22Rv1 (cell line): Measurements from ENCODE around the gene PFN3.

Experiments
- ZFX ChIP-seq: fragments of 450-650 bp; IDR thresholded peaks from 2 replicates; pipeline ENCODE4 v1.6.1; 2017; ENCODE audit warnings: antibody characterized with exemption, borderline replicate concordance
- TF ChIP-seq, protein P1 (sequence below): fragments of 450-650 bp; IDR thresholded peaks from 2 replicates; pipeline ENCODE4 v1.5.1; 2017; ENCODE audit warnings: mild to moderate bottlenecking

DNA sequence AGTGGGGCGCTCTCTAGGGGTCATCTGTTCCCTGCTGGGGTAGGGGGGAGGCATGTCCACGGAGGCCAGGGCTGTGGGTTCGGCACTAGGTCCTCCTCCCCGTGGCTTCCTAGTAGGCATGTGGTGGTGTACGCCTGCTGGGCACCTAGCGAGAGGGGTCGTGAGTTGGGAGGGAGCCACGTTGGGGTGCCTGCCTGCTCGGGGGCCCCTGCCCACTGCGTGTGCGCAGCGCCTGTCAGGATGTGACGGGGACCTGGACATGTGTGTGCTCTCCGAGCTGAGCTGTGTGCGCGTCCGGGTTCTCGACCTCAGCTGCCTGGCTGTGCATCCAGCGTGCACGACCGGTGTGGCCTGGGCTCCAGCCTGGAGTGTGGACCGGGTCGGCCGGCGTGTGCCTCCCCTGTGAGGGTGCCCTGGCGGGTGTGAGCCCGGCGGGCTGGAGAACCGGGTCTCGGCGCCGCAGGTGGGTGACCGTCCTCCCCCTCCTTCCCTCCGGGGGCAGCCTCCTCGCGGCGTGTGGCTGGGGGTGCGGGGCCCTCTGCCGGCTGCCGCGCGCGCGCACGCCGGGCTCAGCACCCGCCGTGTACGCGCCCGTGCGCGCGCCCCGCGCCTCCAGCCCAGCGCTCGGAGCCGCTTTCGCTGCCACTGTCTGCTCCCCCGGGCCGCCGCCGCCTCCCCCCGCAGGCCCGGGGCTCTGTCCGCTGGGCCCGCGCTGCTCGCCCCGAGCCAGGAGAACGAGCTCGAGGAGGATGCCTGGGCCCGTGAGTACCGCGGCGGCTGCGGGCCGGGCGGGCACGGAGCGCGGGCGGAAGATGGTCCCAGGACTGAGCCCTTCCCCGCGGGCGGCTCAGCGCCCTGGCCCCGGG lies 46.0 kb upstream of the PFN3 start, which contains the start of gene PRR7:
- TF ChIP-seq, protein P1, sequence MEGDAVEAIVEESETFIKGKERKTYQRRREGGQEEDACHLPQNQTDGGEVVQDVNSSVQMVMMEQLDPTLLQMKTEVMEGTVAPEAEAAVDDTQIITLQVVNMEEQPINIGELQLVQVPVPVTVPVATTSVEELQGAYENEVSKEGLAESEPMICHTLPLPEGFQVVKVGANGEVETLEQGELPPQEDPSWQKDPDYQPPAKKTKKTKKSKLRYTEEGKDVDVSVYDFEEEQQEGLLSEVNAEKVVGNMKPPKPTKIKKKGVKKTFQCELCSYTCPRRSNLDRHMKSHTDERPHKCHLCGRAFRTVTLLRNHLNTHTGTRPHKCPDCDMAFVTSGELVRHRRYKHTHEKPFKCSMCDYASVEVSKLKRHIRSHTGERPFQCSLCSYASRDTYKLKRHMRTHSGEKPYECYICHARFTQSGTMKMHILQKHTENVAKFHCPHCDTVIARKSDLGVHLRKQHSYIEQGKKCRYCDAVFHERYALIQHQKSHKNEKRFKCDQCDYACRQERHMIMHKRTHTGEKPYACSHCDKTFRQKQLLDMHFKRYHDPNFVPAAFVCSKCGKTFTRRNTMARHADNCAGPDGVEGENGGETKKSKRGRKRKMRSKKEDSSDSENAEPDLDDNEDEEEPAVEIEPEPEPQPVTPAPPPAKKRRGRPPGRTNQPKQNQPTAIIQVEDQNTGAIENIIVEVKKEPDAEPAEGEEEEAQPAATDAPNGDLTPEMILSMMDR, result no peak
- no peak for TF ChIP-seq ZFX
